Measurements from ENCODE around the gene ZNF213. TPM values are rescaled to one million over a fixed set of nuclear protein-coding genes. Genes with fewer than 3 reads are reported as not detected.

Gene ZNF213
- total and polyA plus RNA-seq, 4 donors: 2.3 to 8.6 (median 6.8) TPM

DNA sequence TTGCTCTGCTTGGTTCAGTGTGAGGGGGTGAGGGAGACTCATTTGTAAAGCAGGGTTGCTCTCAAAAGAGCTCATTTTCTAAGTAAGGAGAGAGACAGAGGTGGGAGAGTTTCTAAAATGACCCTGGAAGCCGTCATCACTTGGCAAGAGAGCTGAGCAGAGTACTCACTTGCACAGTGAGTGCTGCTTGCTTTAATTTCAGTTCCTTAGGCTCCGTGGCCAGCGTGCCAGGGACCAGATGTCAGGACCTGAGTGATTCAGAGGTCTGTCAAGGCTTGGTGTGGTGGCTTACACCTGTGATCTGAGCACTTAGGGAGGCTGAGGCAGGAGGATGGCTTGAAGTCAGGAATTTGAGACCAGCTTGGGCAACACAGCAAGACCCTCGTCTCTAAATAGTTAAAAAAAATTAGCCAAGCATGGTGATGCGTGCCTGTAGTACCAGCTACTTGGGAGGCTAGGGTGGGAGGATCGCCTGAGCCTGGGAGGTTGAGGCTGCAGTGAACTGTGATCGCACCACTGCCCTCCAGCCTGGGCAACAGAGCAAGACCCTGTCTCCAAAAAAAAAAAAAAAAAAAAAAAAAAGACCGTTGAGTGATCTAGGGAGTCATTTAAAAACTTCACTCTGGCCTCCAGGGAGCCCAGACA lies 11.8 kb upstream of the ZNF213 start:
- no peak overlapping the region for H3K4me3 ChIP-seq (ENCODE audit: low read length in 2 of 2)

DNA sequence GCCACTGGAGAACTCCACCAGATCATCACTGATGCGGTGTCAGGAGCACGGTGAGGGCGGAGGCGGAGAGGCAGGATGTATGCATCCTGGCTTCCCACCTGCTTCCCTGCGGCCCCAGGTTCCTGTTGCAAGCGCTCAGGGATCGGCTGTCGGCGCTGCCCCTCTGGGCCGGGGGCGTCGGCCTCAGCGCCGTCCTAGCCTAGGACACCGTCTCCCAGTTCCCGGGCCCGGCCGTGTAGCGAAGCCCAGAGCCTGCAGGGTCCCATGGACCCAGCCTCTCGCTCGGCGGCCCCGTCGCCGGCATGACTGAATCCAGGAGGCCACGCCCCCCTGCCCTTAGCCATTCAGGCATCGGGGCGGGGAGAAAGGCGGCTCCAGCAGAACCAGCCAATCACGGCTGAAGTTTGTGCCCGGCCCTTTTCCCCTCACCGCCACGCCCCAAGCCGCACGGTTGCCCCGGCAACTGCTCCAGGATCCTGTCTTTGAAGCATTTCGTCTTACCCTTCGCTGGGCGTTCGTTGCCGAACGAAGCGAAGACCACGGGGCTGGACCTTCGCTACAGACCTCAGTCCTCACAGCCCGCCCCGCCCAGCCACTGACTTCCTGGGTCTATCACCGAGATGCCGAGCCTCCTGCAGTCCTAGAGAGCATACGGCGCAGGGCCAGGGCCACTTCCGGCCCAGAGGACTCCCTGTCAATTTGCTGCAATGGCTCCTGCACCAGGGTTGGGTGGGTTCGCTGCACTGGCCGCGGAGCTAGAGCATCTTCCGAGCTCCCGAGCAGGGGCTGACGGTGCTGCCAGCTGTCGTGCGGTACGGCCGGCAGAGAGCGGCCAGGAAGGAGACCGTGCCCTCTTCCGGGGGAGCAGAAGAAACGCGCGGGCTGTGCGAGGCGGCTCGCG lies 10.6 kb upstream of the ZNF213 start:
- H3K4me1 ChIP-seq (ENCODE audit: control insufficient read depth in 1 of 2, insufficient read depth in 2 of 2, low read length in 2 of 2): no peaks in the 10 kb centered on the region
- no peaks in the 10 kb centered on the region for H3K27me3 ChIP-seq (ENCODE audit: control insufficient read depth in 1 of 2, insufficient read depth in 2 of 2, low read length in 1 of 2)
- H3K4me3 ChIP-seq (ENCODE audit: low read length in 2 of 2): peak overlapping the region; percentile 2 to 51
- peaks cover 2 to 3% of the 10 kb centered on the region in 2 donors for H3K36me3 ChIP-seq (ENCODE audit: control insufficient read depth in 1 of 2, insufficient read depth in 2 of 2, low read length in 1 of 2)
- no peaks in the 10 kb centered on the region for H3K9me3 ChIP-seq (ENCODE audit: control insufficient read depth, low read length)
- H3K27ac ChIP-seq (ENCODE audit: low read depth in 1 of 2, low read length in 2 of 2): peak overlapping the region in 1 of 2 donors; percentile 9
- 0% methylated on average over 70 to 72 of the region's 72 CpGs for WGBS, 2 donors
- ATAC-seq (ENCODE audit: low FRiP score) (peak; percentile 97), DNase-seq (peak; percentile 98)
- intact Hi-C loops (cut with DNase I): loop anchor here in 1 of 2 donors (2.0 kb wide), 1 partner anchor 65 kb away; no protein-coding TSS in a partner anchor

More for the DNA sequence above, 11.8 kb upstream of the ZNF213 start:
- 58 to 65% methylated on average over 8 of the region's 8 CpGs for WGBS, 2 donors
- no peaks in the 10 kb centered on the region for H3K9me3 ChIP-seq (ENCODE audit: control insufficient read depth, low read length)
- H3K27ac ChIP-seq (ENCODE audit: low read depth in 1 of 2, low read length in 2 of 2): no peak overlapping the region
- no peak for ATAC-seq (ENCODE audit: low FRiP score)
- intact Hi-C loops (cut with DNase I): no loop called here
- DNase-seq: no peak
- peaks cover 2 to 3% of the 10 kb centered on the region in 2 donors for H3K36me3 ChIP-seq (ENCODE audit: control insufficient read depth in 1 of 2, insufficient read depth in 2 of 2, low read length in 1 of 2)
- H3K4me1 ChIP-seq (ENCODE audit: control insufficient read depth in 1 of 2, insufficient read depth in 2 of 2, low read length in 2 of 2): no peaks in the 10 kb centered on the region
- H3K27me3 ChIP-seq (ENCODE audit: control insufficient read depth in 1 of 2, insufficient read depth in 2 of 2, low read length in 1 of 2): no peaks in the 10 kb centered on the region

DNA sequence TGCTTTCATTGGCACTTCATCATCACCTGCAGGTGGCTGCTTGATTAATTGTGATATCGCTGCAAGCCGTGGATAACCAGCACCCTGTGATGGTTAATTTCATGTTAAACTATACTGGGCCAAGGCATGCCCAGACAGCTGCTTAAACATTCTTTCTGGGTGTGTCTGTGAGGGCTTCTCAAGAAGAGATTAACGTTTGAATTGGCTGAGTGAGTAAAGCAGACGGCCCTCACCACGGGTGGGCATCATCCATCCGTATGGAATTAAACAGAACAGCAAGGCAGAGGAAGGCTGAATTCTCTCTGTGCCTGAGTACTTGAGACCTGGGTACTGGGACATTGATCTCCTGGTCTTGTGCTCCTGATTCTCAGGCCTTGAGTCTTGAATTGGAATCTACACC lies 7.1 kb upstream of the ZNF213 start:
- Histone ChIP-seq H3K4me3 (ENCODE audit: low read length in 2 of 2) (no peak overlapping the region), H3K27me3 (ENCODE audit: control insufficient read depth in 1 of 2, insufficient read depth in 2 of 2, low read length in 1 of 2) (no peaks in the 10 kb centered on the region), H3K27ac (ENCODE audit: low read depth in 1 of 2, low read length in 2 of 2) (no peak overlapping the region), H3K36me3 (ENCODE audit: control insufficient read depth in 1 of 2, insufficient read depth in 2 of 2, low read length in 1 of 2) (no peaks in the 10 kb centered on the region), H3K9me3 (ENCODE audit: control insufficient read depth, low read length) (no peaks in the 10 kb centered on the region), H3K4me1 (ENCODE audit: control insufficient read depth in 1 of 2, insufficient read depth in 2 of 2, low read length in 2 of 2) (no peaks in the 10 kb centered on the region)
- WGBS, 2 donors: 70 to 79% methylated on average over 6 of the region's 6 CpGs
- no peak for DNase-seq
- intact Hi-C loops (cut with DNase I): loop anchor here in 1 of 2 donors (5.0 kb wide), 1 partner anchor 70 kb away; no protein-coding TSS in a partner anchor
- no peak for ATAC-seq (ENCODE audit: low FRiP score)

DNA sequence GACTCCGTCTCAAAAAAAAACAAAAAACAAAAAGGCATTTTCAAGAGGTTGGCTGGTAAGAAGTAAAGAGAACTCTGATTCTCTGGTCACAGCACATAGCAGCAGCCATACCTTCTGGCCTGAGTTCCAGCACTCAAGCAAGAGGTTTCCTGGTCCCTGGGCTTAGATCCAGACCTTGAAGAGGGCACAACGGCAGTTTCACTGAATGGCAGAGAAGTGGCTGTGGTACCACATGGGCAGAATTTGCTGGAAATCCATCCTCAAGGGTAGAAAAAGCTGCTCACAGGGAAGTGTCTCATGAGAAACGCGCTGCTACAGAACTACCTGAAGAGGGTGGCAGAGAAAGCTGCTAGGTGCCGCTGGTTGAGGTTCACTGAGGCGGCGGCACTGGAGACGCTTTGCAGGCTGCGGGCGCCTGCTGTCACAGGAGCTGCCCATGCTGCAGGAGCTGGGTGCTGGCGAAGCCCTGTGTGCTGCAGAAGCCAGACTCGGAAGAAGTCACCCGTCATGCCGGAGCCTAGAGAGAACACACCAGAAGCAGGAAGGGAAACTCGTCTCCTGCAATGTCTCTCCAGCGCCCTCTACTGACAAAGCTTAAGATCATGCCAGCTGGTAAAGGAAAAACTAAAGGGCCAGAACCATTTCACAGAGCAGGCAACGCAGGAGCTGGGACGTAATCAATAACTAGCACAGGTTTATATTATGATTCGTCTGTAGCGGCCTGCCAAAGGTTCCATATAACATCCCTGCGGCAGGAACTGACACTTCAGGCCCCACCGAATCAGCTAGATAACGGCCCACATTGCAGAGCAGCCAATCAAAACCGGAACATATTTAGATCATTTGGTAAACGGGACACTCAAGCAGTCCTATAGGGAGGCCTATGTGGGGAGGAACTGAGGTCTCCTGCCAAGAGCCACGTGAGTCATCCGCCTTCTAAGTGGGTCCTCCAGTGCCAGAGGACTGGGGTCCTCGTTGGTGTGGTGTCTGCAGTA lies 5.4 kb upstream of the ZNF213 start:
- peak overlapping the region in 1 of 2 donors; percentile 9 for H3K4me3 ChIP-seq (ENCODE audit: low read length in 2 of 2)
- no peaks in the 10 kb centered on the region for H3K27me3 ChIP-seq (ENCODE audit: control insufficient read depth in 1 of 2, insufficient read depth in 2 of 2, low read length in 1 of 2)
- peak overlapping the region in 1 of 2 donors; percentile 83 for H3K27ac ChIP-seq (ENCODE audit: low read depth in 1 of 2, low read length in 2 of 2)
- 2 to 6% methylated on average over 28 of the region's 28 CpGs for WGBS, 2 donors
- H3K4me1 ChIP-seq (ENCODE audit: control insufficient read depth in 1 of 2, insufficient read depth in 2 of 2, low read length in 2 of 2): no peaks in the 10 kb centered on the region
- DNase-seq (peak; percentile 81 to 84), ATAC-seq (ENCODE audit: low FRiP score) (peak; percentile 87)
- no peaks in the 10 kb centered on the region for H3K36me3 ChIP-seq (ENCODE audit: control insufficient read depth in 1 of 2, insufficient read depth in 2 of 2, low read length in 1 of 2)
- no peaks in the 10 kb centered on the region for H3K9me3 ChIP-seq (ENCODE audit: control insufficient read depth, low read length)
- intact Hi-C loops (cut with DNase I): loop anchor here (1.0 to 5.0 kb wide), 2 partner anchors 70 to 72 kb away; no protein-coding TSS in a partner anchor

DNA sequence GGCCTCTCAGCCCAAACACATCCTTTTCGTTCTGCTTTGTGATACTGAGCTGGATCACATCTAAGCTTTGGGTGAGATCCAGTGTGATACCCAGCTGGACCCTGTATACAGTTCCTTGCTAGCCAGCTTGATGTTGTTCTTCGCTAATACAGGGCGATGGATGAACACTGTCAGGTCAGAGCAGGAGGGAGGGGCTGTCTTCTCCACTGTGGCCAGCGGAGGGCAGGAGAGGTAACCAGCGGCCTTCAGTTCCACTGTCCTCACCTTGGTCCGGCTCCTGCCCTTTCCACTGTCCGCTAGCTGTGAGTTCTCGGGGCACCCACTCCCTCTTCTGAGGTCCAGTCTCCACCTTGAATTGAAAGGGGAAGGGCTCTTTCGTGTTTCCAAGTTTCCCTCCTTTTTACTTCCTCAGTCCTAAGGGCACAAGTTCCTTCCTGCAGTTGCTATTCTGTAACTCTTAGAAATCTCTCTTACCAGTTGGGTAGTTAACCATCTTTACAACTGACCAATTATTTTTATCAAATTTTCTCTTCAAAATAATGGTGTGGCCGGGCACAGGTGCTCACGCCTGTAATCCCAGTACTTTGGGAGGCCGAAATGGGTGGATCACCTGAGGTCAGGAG lies 3.0 kb upstream of the ZNF213 start:
- H3K36me3 ChIP-seq (ENCODE audit: control insufficient read depth in 1 of 2, insufficient read depth in 2 of 2, low read length in 1 of 2): no peaks in the 10 kb centered on the region
- WGBS, 2 donors: 69 to 70% methylated on average over 12 of the region's 12 CpGs
- no peak overlapping the region for H3K27ac ChIP-seq (ENCODE audit: low read depth in 1 of 2, low read length in 2 of 2)
- DNase-seq (no peak), ATAC-seq (ENCODE audit: low FRiP score) (no peak)
- no peaks in the 10 kb centered on the region for H3K27me3 ChIP-seq (ENCODE audit: control insufficient read depth in 1 of 2, insufficient read depth in 2 of 2, low read length in 1 of 2)
- intact Hi-C loops (cut with DNase I): no loop called here
- no peaks in the 10 kb centered on the region for H3K4me1 ChIP-seq (ENCODE audit: control insufficient read depth in 1 of 2, insufficient read depth in 2 of 2, low read length in 2 of 2)
- no peaks in the 10 kb centered on the region for H3K9me3 ChIP-seq (ENCODE audit: control insufficient read depth, low read length)
- H3K4me3 ChIP-seq (ENCODE audit: low read length in 2 of 2): no peak overlapping the region

DNA sequence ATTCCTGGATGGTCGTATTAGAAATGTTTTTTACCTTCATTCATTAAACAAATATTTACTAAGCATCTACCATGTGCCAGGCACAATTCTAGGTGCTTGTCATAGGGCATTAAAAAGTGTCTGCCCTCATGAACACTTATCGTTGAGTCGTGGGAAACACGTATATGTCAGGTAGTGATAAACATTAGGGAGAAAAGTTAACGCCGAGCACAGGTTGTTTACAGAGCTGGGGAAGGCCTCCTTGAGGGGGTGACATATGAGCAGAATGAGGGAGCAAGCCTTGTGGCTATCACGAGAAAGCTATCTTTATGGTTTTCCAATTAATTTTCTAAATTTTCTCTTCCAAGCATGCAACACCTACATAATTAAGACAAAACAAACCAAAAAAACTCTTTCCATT lies 985 bp upstream of the ZNF213 start:
- Histone ChIP-seq H3K4me1 (ENCODE audit: control insufficient read depth in 1 of 2, insufficient read depth in 2 of 2, low read length in 2 of 2) (no peaks in the 10 kb centered on the region), H3K27ac (ENCODE audit: low read depth in 1 of 2, low read length in 2 of 2) (no peak overlapping the region)

DNA sequence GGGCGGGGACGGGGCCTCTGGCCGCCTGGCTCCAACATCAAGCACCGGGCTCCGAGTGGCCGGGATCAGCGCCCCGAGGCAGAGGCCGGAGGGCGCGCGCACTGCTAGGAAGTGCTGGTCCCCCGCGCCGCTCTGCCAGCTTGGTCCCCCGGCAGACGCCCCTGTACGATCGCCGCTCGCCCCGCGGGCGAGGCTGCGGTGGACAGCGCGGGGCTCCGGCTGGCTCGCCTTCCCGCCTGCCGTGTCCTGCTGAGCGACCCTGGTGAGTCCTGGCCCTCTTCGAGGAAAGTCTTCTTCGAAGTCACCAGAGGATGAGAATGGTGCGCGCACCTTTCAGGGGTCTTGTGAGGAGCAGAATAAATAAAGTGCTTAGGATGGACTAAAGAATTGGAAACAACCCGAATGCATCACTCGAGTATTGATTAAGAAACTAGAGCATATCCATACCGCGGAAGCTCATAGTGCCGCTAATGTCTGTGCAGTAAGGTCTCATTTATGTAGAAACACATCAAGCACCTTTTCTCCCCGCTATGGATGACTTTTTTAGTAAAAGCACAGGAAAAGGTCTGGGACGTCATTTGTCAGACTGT lies 392 bp downstream of the ZNF213 start:
- ATAC-seq (ENCODE audit: low FRiP score) (no peak), DNase-seq (no peak)
- Histone ChIP-seq H3K4me3 (ENCODE audit: low read length in 2 of 2) (peak overlapping the region; percentile 59 to 72), H3K27ac (ENCODE audit: low read depth in 1 of 2, low read length in 2 of 2) (peak overlapping the region in 1 of 2 donors; percentile 10), H3K9me3 (ENCODE audit: control insufficient read depth, low read length) (no peaks in the 10 kb centered on the region), H3K4me1 (ENCODE audit: control insufficient read depth in 1 of 2, insufficient read depth in 2 of 2, low read length in 2 of 2) (no peaks in the 10 kb centered on the region), H3K36me3 (ENCODE audit: control insufficient read depth in 1 of 2, insufficient read depth in 2 of 2, low read length in 1 of 2) (no peaks in the 10 kb centered on the region), H3K27me3 (ENCODE audit: control insufficient read depth in 1 of 2, insufficient read depth in 2 of 2, low read length in 1 of 2) (no peaks in the 10 kb centered on the region)
- 1% methylated on average over 38 to 43 of the region's 43 CpGs for WGBS, 2 donors
- intact Hi-C loops (cut with DNase I): no loop called here

More for the DNA sequence above, 985 bp upstream of the ZNF213 start:
- H3K9me3 ChIP-seq (ENCODE audit: control insufficient read depth, low read length): no peaks in the 10 kb centered on the region
- H3K27me3 ChIP-seq (ENCODE audit: control insufficient read depth in 1 of 2, insufficient read depth in 2 of 2, low read length in 1 of 2): no peaks in the 10 kb centered on the region
- no peak for DNase-seq
- H3K4me3 ChIP-seq (ENCODE audit: low read length in 2 of 2): peak overlapping the region; percentile 81 to 90
- no peak for ATAC-seq (ENCODE audit: low FRiP score)
- intact Hi-C loops (cut with DNase I): no loop called here
- H3K36me3 ChIP-seq (ENCODE audit: control insufficient read depth in 1 of 2, insufficient read depth in 2 of 2, low read length in 1 of 2): no peaks in the 10 kb centered on the region
- 11 to 15% methylated on average over 7 of the region's 7 CpGs for WGBS, 2 donors

All from aorta (tissue), 5 donors.